OCI-LY3 (cell line): ENCODE data around the gene HOXC11.

ENCODE experiments used
- EZH2phosphoT487 ChIP-seq: fragments of 200-600 bp; shearing (Covaris generic); IDR thresholded peaks from 2 replicates; pipeline ENCODE4 v1.6.1; 2018; ENCODE audit warnings: antibody characterized with exemption, mixed run types, low read depth
- TF ChIP-seq, protein P1 (sequence below): fragments of 200-600, 300-600 bp; sonication (generic); IDR thresholded peaks from 2 replicates; pipeline ENCODE4 v1.5.1; 2014; ENCODE audit warnings: antibody characterized with exemption, low read length, low read depth

DNA sequence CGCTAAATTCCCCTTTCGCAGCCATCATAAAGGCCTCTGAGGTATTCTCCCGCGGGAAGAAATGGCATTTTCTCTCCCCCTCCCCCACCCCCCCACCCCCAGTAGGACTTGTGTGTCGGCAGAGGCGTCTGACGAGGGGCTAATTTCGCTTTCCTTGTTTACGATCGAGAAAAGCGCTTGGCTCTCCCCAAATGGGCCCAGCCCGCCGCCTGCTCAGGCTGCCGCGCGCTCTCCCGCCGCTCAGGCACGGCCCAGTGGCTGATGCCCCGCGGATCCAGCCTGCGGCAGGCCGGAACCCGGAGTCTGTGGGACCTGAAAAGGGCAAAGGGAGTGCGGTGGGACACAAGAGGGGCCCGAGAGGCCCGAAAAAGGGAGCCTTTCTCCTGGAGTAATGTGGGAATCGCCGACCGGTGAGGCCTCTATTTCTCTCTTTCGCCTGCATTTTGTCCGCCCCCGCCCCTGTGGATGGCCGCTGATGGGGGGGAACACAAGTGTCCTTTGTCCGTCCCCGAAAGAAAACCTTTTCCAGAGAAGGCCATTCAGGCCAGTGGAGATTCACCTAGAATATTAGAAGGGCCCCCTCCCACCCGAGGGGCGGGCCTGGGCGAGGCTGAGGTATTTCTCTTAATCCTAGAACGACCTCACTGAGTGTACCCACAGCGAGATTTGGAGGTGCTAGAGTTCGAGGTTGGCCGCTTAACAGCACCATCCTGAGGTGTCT, 46.3 kb downstream of the HOXC11 start:
- TF ChIP-seq, protein P1, sequence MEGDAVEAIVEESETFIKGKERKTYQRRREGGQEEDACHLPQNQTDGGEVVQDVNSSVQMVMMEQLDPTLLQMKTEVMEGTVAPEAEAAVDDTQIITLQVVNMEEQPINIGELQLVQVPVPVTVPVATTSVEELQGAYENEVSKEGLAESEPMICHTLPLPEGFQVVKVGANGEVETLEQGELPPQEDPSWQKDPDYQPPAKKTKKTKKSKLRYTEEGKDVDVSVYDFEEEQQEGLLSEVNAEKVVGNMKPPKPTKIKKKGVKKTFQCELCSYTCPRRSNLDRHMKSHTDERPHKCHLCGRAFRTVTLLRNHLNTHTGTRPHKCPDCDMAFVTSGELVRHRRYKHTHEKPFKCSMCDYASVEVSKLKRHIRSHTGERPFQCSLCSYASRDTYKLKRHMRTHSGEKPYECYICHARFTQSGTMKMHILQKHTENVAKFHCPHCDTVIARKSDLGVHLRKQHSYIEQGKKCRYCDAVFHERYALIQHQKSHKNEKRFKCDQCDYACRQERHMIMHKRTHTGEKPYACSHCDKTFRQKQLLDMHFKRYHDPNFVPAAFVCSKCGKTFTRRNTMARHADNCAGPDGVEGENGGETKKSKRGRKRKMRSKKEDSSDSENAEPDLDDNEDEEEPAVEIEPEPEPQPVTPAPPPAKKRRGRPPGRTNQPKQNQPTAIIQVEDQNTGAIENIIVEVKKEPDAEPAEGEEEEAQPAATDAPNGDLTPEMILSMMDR = no peak
- TF ChIP-seq EZH2phosphoT487 = no peak
